ENCODE results near the gene SPCS1.

Gene SPCS1

GRCh38 chr3:52752045-52752660 is 46.2 kb downstream of the SPCS1 start:
- DNase-seq (ENCODE audit: low read depth): no peak
- TF ChIP-seq, protein P1, sequence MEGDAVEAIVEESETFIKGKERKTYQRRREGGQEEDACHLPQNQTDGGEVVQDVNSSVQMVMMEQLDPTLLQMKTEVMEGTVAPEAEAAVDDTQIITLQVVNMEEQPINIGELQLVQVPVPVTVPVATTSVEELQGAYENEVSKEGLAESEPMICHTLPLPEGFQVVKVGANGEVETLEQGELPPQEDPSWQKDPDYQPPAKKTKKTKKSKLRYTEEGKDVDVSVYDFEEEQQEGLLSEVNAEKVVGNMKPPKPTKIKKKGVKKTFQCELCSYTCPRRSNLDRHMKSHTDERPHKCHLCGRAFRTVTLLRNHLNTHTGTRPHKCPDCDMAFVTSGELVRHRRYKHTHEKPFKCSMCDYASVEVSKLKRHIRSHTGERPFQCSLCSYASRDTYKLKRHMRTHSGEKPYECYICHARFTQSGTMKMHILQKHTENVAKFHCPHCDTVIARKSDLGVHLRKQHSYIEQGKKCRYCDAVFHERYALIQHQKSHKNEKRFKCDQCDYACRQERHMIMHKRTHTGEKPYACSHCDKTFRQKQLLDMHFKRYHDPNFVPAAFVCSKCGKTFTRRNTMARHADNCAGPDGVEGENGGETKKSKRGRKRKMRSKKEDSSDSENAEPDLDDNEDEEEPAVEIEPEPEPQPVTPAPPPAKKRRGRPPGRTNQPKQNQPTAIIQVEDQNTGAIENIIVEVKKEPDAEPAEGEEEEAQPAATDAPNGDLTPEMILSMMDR (IDR thresholded peaks at IDR 0.05; ENCODE audit: low read length, missing control alignments): no peak
- H3K4me3 ChIP-seq (replicated peaks; ENCODE audit: low read depth, low read length): no peak overlapping the region

- no peak overlapping the region for H3K4me3 ChIP-seq (replicated peaks; ENCODE audit: low read depth, low read length)
- TF ChIP-seq, protein P1 (IDR thresholded peaks at IDR 0.05; ENCODE audit: low read length, missing control alignments): no peak
- DNase-seq (ENCODE audit: low read depth): no peak
Measured at GRCh38 chr3:52754373-52754772, 48.5 kb downstream of the SPCS1 start.

DNA sequence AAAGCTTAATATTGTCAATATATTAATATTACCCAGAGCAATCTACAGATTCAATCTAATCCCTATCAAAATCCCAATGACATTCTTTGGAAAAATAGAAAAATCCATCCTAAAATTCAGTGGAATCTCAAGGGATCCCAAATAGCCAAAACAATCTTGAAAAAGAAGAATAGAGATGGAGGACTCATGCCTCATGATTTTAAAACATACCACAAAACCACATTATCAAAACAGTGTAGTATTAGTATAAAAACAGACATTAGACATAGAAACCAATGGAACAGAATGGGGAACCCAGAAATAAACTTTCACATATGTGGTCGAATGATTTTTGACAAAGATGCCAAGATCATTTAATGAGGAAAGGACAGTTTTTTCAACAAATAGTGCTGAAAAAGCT is 50.2 kb downstream of the SPCS1 start:
- TF ChIP-seq, protein P1 (IDR thresholded peaks at IDR 0.05; ENCODE audit: low read length, missing control alignments): no peak
- DNase-seq (ENCODE audit: low read depth): no peak
- no peak overlapping the region for H3K4me3 ChIP-seq (replicated peaks; ENCODE audit: low read depth, low read length)

Data from fibroblast of pulmonary artery (primary cell).